Osteocyte (in vitro differentiated cells): ENCODE measurements around the gene ETV6. TPM values are rescaled to one million over a fixed set of nuclear protein-coding genes. Genes with fewer than 3 reads are reported as not detected.

Experiments used
- DNase-seq: peaks from one replicate; pipeline ENCODE4 v3.0.0; 2021; ENCODE audit warnings: mixed read lengths; ENCODE audit not compliant: unreplicated experiment; ENCODE audit errors: extremely low spot score
- H3K27ac Mint-ChIP-seq: one replicate; pipeline ENCODE4 v1.8.0; 2021; ENCODE audit warnings: mild to moderate bottlenecking, mixed read lengths; ENCODE audit not compliant: unreplicated experiment
- H3K27me3 Mint-ChIP-seq: one replicate; pipeline ENCODE4 v1.8.0; 2021; ENCODE audit warnings: mixed read lengths; ENCODE audit not compliant: unreplicated experiment
- H3K36me3 Mint-ChIP-seq: one replicate; pipeline ENCODE4 v1.8.0; 2021; ENCODE audit warnings: mixed read lengths; ENCODE audit not compliant: unreplicated experiment
- H3K4me1 Mint-ChIP-seq: one replicate; pipeline ENCODE4 v1.8.0; 2021; ENCODE audit warnings: mixed read lengths; ENCODE audit not compliant: unreplicated experiment
- H3K4me3 Mint-ChIP-seq: one replicate; pipeline ENCODE4 v1.8.0; 2021; ENCODE audit warnings: mild to moderate bottlenecking, moderate library complexity, mixed read lengths; ENCODE audit not compliant: unreplicated experiment
- H3K9me3 Mint-ChIP-seq: one replicate; pipeline ENCODE4 v1.8.0; 2021; ENCODE audit warnings: mixed read lengths; ENCODE audit not compliant: unreplicated experiment
- CTCF ChIP-seq: fragments of 200-600 bp; sonication (generic); IDR thresholded peaks from 2 replicates; pipeline ENCODE4 v1.5.0; 2021; ENCODE audit warnings: antibody characterized with exemption, mild to moderate bottlenecking, moderate library complexity
- total RNA-seq: library from RNA; stranded (reverse); gene quantifications from 2 replicates; pipeline ENCODE4 v1.2.1, GENCODE V29; 2021

ETV6 gene
- total RNA-seq, 1 donor from 2014 or later: 24.4 TPM

DNA sequence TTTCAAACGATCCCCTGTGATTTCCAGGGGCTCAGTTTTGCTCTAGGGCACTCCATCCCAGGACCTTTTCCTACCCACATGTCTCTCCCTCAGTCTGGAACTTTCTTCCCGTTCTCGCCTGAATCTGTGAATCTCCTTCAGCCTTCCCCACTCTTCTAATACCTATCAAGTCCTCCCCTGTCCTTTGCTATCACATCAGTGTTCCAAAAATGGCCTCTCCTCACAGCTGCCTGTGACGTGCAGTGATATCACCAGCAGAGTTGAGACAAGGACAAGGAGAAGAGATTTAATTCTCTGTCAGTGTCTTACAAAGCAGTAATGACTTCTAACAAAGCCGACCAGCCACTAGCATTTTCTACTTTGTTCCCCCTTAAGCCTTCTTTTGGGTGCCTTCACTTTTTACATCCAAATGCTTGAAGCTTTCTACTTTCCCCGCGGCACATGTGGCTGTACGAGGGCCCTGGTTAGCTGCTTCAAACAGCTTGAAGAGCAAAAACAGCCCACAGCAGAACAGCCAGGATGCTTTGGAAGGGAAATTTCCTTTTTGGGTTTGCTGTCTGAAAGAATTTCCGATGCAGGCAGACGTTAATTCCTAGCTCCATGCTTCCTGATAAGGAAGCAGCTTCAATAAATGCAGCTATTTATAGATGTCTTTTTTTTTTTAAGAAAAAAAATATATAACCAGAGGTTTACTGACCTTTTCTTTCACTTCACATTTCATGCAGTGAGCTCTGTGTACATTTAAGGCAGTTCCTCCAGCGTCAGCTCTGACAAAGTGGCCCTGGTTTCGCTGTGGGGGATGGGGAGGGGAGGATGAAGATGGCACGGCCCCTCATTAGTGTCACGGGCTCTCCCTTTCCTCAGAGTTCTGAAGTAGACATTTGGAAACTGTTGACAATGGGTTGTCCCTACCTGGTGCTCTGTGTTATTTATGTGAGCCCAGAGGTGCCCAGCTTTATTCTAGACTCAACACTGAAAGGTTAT, 109.3 kb downstream of the ETV6 start:
- Mint-ChIP-seq H3K27ac (peak overlapping the region; percentile 82), H3K36me3 (peaks cover 7% of the 10 kb centered on the region), H3K27me3 (no peaks in the 10 kb centered on the region), H3K4me1 (peaks cover 69% of the 10 kb centered on the region), H3K4me3 (no peak overlapping the region), H3K9me3 (no peaks in the 10 kb centered on the region)
- DNase-seq: no peak
- no peak for TF ChIP-seq CTCF

DNA sequence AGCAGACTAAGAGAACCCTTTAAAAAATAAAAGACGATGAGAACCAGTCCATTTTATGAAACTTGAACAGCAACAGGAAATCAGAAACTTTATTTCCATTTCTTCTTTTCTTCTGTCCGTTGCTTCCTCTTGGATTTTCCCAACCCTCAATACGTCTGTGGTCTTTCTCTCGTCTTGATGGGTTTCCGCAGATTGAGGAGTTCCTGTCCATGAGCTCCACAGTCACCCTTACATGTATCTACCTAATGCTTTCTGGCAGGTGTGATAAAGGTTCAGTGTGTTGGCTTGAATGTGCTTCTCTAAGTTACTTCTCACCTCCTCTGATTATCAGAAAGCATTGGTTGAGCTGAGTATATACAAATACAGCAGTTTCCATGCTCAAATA, 110.0 kb downstream of the ETV6 start:
- no peak for DNase-seq
- peaks cover 69% of the 10 kb centered on the region for H3K4me1 Mint-ChIP-seq
- no peak overlapping the region for H3K4me3 Mint-ChIP-seq
- no peaks in the 10 kb centered on the region for H3K27me3 Mint-ChIP-seq
- H3K27ac Mint-ChIP-seq: peak overlapping the region; percentile 55
- no peak for TF ChIP-seq CTCF
- no peaks in the 10 kb centered on the region for H3K9me3 Mint-ChIP-seq
- peaks cover 7% of the 10 kb centered on the region for H3K36me3 Mint-ChIP-seq

GRCh38 chr12:11759899-11760298, 110.4 kb downstream of the ETV6 start:
- TF ChIP-seq CTCF: no peak
- peaks cover 67% of the 10 kb centered on the region for H3K4me1 Mint-ChIP-seq
- no peak for DNase-seq
- H3K36me3 Mint-ChIP-seq: peaks cover 7% of the 10 kb centered on the region
- H3K9me3 Mint-ChIP-seq: no peaks in the 10 kb centered on the region
- H3K27me3 Mint-ChIP-seq: no peaks in the 10 kb centered on the region
- no peak overlapping the region for H3K4me3 Mint-ChIP-seq
- H3K27ac Mint-ChIP-seq: no peak overlapping the region

GRCh38 chr12:11761869-11762567, 112.5 kb downstream of the ETV6 start:
- Mint-ChIP-seq H3K27ac (peak overlapping the region; percentile 87), H3K36me3 (peaks cover 7% of the 10 kb centered on the region), H3K4me1 (peaks cover 66% of the 10 kb centered on the region), H3K4me3 (no peak overlapping the region), H3K9me3 (no peaks in the 10 kb centered on the region), H3K27me3 (no peaks in the 10 kb centered on the region)
- no peak for DNase-seq
- TF ChIP-seq CTCF: no peak
